ENCODE results near the gene CSNK1A1.
"Not testable (repeated sequence)": the region's sequence is repeated elsewhere in the genome, so short reads cannot be mapped to it uniquely, and the experiment has no call there.

CSNK1A1 gene

DNA sequence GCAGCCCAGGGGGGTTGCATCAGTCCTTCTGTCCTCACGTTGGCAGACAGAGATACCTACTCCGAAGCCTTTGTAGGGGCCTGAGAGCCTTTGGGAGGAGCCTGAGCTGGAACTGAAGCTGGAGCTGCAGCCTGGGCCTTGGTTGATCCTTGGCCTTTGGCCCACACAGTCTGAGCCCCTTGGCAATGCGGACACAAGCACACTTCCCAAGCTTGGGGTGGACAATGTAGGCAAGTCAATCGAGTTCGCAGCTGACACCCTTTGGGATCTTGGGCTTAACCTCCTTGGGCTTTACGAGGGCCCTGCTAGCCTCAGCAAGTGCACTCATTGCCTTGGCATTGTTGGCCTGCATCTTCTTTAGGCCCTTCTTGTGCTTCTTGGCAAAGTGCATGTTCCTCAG is 5.9 kb downstream of the CSNK1A1 start:
- no peak for DNase-seq (ENCODE audit: low read depth)
- no peak overlapping the region for H3K4me3 ChIP-seq (ENCODE audit: low read length)
- TF ChIP-seq, protein P1, sequence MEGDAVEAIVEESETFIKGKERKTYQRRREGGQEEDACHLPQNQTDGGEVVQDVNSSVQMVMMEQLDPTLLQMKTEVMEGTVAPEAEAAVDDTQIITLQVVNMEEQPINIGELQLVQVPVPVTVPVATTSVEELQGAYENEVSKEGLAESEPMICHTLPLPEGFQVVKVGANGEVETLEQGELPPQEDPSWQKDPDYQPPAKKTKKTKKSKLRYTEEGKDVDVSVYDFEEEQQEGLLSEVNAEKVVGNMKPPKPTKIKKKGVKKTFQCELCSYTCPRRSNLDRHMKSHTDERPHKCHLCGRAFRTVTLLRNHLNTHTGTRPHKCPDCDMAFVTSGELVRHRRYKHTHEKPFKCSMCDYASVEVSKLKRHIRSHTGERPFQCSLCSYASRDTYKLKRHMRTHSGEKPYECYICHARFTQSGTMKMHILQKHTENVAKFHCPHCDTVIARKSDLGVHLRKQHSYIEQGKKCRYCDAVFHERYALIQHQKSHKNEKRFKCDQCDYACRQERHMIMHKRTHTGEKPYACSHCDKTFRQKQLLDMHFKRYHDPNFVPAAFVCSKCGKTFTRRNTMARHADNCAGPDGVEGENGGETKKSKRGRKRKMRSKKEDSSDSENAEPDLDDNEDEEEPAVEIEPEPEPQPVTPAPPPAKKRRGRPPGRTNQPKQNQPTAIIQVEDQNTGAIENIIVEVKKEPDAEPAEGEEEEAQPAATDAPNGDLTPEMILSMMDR (IDR thresholded peaks at IDR 0.05; ENCODE audit: insufficient read depth, low read depth, low read length, missing control alignments) = no peak

DNA sequence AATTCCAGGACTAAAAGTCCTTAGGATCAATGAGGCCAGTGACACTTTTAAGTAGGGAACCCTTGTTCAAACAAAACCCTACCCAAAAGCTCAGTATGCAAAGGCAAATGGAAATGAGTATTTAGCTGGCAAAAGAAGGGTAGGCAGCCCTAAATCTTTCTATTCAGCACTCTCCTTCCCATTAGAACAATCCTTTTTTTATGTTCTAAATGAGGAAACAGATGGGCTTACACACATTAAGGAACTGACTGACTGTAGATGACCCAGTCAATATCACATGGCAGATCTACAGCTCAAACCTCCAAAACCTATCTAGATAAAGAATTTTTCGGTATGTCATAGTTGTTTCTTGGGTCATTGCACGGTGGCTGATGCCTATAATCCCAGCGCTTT is 7.2 kb downstream of the CSNK1A1 start:
- TF ChIP-seq, protein P1 (IDR thresholded peaks at IDR 0.05; ENCODE audit: insufficient read depth, low read depth, low read length, missing control alignments) = no peak
- no peak for DNase-seq (ENCODE audit: low read depth)
- H3K4me3 ChIP-seq (ENCODE audit: low read length) = peak overlapping the region; percentile 4

- no peak for DNase-seq (ENCODE audit: low read depth)
- peak overlapping the region; percentile 4 for H3K4me3 ChIP-seq (ENCODE audit: low read length)
- TF ChIP-seq, protein P1 (IDR thresholded peaks at IDR 0.05; ENCODE audit: insufficient read depth, low read depth, low read length, missing control alignments) = no peak
These were observed 7.7 kb downstream of the CSNK1A1 start for GRCh38 chr5:149543361-149544027.

DNA sequence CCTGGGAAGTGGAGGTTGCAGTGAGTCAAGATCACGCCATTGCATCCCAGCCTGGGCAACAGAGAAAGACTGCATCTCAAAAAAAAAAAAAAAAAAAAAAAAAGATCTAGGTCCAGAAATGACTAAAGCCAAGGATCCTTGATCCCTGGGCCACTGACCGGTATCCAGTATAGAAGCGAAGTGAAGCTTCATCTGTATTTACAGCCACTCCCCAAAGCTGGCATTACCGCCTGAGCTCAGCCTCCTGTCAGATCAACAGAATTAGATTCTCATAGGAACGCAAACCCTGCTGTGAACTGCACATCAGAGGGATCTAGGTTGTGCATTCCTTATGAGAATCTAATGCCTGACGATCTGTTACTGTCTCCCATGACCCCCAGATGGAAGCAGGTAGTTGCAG is 9.3 kb downstream of the CSNK1A1 start:
- H3K4me3 ChIP-seq (ENCODE audit: low read length) = no peak overlapping the region
- TF ChIP-seq, protein P1 (IDR thresholded peaks at IDR 0.05; ENCODE audit: insufficient read depth, low read depth, low read length, missing control alignments) = no peak
- no peak for DNase-seq (ENCODE audit: low read depth)

DNA sequence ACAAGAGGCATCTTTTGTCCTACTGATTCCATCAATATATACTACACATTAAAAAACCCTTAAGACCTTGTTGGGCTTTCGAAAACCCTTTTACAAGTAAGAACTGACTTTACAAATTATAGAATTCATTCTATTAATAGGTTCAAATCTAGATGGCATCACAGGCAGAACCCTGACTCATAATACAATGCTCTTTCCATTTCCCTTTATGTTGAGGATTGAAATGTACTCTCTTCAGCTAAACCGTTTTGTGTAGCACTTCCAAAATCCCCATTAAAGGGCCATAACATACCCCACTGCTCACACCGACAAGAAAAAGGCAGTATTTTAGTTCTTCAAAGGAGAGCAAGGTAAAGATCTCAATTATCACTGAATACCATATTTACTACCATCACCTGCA is 11.2 kb downstream of the CSNK1A1 start:
- DNase-seq (ENCODE audit: low read depth) = no peak
- TF ChIP-seq, protein P1 (IDR thresholded peaks at IDR 0.05; ENCODE audit: insufficient read depth, low read depth, low read length, missing control alignments) = no peak
- no peak overlapping the region for H3K4me3 ChIP-seq (ENCODE audit: low read length)

GRCh38 chr5:149537374-149537975 is 13.8 kb downstream of the CSNK1A1 start:
- TF ChIP-seq, protein P1 (IDR thresholded peaks at IDR 0.05; ENCODE audit: insufficient read depth, low read depth, low read length, missing control alignments) = no peak
- no peak overlapping the region for H3K4me3 ChIP-seq (ENCODE audit: low read length)
- no peak for DNase-seq (ENCODE audit: low read depth)

GRCh38 chr5:149535787-149536186 is 15.5 kb downstream of the CSNK1A1 start:
- DNase-seq (ENCODE audit: low read depth); H3K4me3 ChIP-seq (ENCODE audit: low read length): not testable (repeated sequence)

All from epithelial cell of esophagus (primary cell).